OCI-LY3 (cell line): ENCODE data around the gene DNMT3B.

ENCODE experiments used
- H2AFZ ChIP-seq: fragments of 200-600, 300-600 bp; shearing (Covaris generic); 2 replicates; pipeline ENCODE4 v1.6.0; 2014; ENCODE audit warnings: antibody characterized with exemption, low read depth, low read length
- H3K27ac ChIP-seq: fragments of 200-600, 300-600 bp; sonication (generic); 2 replicates; pipeline ENCODE4 v1.5.1; 2014; ENCODE audit warnings: mild to moderate bottlenecking, low read length, moderate library complexity, mixed read lengths
- H3K27me3 ChIP-seq: fragments of 200-600, 300-600 bp; sonication (generic); 2 replicates; pipeline ENCODE4 v1.6.1; 2014; ENCODE audit warnings: low read depth, low read length, mixed read lengths
- H3K36me3 ChIP-seq: fragments of 200-600, 300-600 bp; sonication (generic); replicated peaks from 2 replicates; pipeline ENCODE3; 2014; ENCODE audit warnings: low read depth, low read length, mixed read lengths
- H3K4me1 ChIP-seq: fragments of 300-600, 200-600 bp; sonication (generic); 2 replicates; pipeline ENCODE4 v1.6.1; 2014; ENCODE audit warnings: low read length, mixed read lengths
- H3K4me2 ChIP-seq: fragments of 200-600, 300-600 bp; sonication (generic); 2 replicates; pipeline ENCODE4 v1.6.1; 2014; ENCODE audit warnings: low read length, mixed read lengths
- H3K4me3 ChIP-seq: fragments of 300-600, 200-600 bp; sonication (generic); 2 replicates; pipeline ENCODE4 v1.5.1; 2014; ENCODE audit warnings: antibody characterized with exemption, mild to moderate bottlenecking, low read length, moderate library complexity
- H3K79me2 ChIP-seq: fragments of 300-600, 200-600 bp; shearing (Covaris generic); 2 replicates; pipeline ENCODE4 v1.6.1; 2014; ENCODE audit warnings: mild to moderate bottlenecking, low read length, mixed read lengths
- H3K9ac ChIP-seq: fragments of 300-600, 200-600 bp; shearing (Covaris generic); 2 replicates; pipeline ENCODE4 v1.6.0; 2014; ENCODE audit warnings: mild to moderate bottlenecking, low read length, moderate library complexity
- H3K9me3 ChIP-seq: fragments of 200-600, 300-600 bp; shearing (Covaris generic); 2 replicates; pipeline ENCODE4 v1.6.1; 2014; ENCODE audit warnings: low read length, mixed read lengths; ENCODE audit not compliant: insufficient read depth
- H4K20me1 ChIP-seq: fragments of 200-600, 300-600 bp; sonication (generic); 2 replicates; pipeline ENCODE4 v1.6.1; 2016; ENCODE audit warnings: low read length, mixed read lengths; ENCODE audit not compliant: insufficient read depth
- EZH2phosphoT487 ChIP-seq: fragments of 200-600 bp; shearing (Covaris generic); IDR thresholded peaks from 2 replicates; pipeline ENCODE4 v1.6.1; 2018; ENCODE audit warnings: antibody characterized with exemption, mixed run types, low read depth
- TF ChIP-seq, protein P1 (sequence below): fragments of 200-600, 300-600 bp; sonication (generic); IDR thresholded peaks from 2 replicates; pipeline ENCODE4 v1.5.1; 2014; ENCODE audit warnings: antibody characterized with exemption, low read length, low read depth

Gene DNMT3B

GRCh38 chr20:32841174-32841573 lies 79.0 kb downstream of the DNMT3B start:
- no peak for TF ChIP-seq EZH2phosphoT487
- TF ChIP-seq, protein P1, sequence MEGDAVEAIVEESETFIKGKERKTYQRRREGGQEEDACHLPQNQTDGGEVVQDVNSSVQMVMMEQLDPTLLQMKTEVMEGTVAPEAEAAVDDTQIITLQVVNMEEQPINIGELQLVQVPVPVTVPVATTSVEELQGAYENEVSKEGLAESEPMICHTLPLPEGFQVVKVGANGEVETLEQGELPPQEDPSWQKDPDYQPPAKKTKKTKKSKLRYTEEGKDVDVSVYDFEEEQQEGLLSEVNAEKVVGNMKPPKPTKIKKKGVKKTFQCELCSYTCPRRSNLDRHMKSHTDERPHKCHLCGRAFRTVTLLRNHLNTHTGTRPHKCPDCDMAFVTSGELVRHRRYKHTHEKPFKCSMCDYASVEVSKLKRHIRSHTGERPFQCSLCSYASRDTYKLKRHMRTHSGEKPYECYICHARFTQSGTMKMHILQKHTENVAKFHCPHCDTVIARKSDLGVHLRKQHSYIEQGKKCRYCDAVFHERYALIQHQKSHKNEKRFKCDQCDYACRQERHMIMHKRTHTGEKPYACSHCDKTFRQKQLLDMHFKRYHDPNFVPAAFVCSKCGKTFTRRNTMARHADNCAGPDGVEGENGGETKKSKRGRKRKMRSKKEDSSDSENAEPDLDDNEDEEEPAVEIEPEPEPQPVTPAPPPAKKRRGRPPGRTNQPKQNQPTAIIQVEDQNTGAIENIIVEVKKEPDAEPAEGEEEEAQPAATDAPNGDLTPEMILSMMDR = no peak
- no peaks in the 10 kb centered on the region for H3K9me3 ChIP-seq
- H4K20me1 ChIP-seq = peaks cover 51% of the 10 kb centered on the region
- H3K36me3 ChIP-seq = peaks cover 66% of the 10 kb centered on the region
- H3K4me2 ChIP-seq = no peak overlapping the region
- no peak overlapping the region for H2AFZ ChIP-seq
- H3K4me1 ChIP-seq = peaks cover 25% of the 10 kb centered on the region
- no peak overlapping the region for H3K27ac ChIP-seq
- H3K27me3 ChIP-seq = no peaks in the 10 kb centered on the region
- peaks cover 73% of the 10 kb centered on the region for H3K79me2 ChIP-seq
- no peak overlapping the region for H3K9ac ChIP-seq
- no peak overlapping the region for H3K4me3 ChIP-seq

GRCh38 chr20:32841632-32842031 lies 79.4 kb downstream of the DNMT3B start:
- Histone ChIP-seq H3K79me2 (peaks cover 70% of the 10 kb centered on the region), H3K4me3 (no peak overlapping the region), H3K9ac (no peak overlapping the region), H3K27me3 (no peaks in the 10 kb centered on the region), H2AFZ (no peak overlapping the region), H4K20me1 (peaks cover 52% of the 10 kb centered on the region), H3K4me1 (peaks cover 25% of the 10 kb centered on the region), H3K4me2 (no peak overlapping the region), H3K9me3 (no peaks in the 10 kb centered on the region), H3K27ac (no peak overlapping the region), H3K36me3 (peaks cover 66% of the 10 kb centered on the region)
- TF ChIP-seq, protein P1 = no peak
- TF ChIP-seq EZH2phosphoT487 = no peak

- no peak overlapping the region for H3K9ac ChIP-seq
- no peaks in the 10 kb centered on the region for H3K27me3 ChIP-seq
- peaks cover 70% of the 10 kb centered on the region for H3K36me3 ChIP-seq
- no peak overlapping the region for H2AFZ ChIP-seq
- peaks cover 47% of the 10 kb centered on the region for H4K20me1 ChIP-seq
- H3K9me3 ChIP-seq = no peaks in the 10 kb centered on the region
- peaks cover 65% of the 10 kb centered on the region for H3K79me2 ChIP-seq
- no peak for TF ChIP-seq EZH2phosphoT487
- TF ChIP-seq, protein P1 = no peak
- peaks cover 23% of the 10 kb centered on the region for H3K4me1 ChIP-seq
- no peak overlapping the region for H3K4me3 ChIP-seq
- H3K27ac ChIP-seq = no peak overlapping the region
- no peak overlapping the region for H3K4me2 ChIP-seq
Measured at GRCh38 chr20:32842688-32843524, 80.7 kb downstream of the DNMT3B start.

DNA sequence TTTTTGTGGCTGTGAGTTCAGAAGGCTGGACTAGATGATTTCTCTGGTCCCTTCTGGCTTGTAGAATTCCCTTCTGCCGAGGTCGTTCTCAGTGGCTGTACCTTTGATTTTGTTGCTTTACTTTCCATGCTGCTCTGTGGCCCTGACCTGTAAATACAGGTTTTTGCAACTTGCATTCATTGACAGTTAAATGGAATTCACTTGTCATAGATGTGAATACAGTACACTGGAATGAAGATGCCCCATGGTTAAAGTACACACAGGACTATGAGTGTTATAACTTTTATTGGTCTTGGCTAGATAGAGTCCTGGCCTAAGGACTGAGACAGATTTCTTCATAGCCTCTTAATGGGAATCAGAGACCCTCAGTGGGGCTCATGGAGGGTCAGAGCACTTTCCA lies 83.6 kb downstream of the DNMT3B start:
- no peak overlapping the region for H3K27ac ChIP-seq
- peaks cover 25% of the 10 kb centered on the region for H4K20me1 ChIP-seq
- no peak overlapping the region for H3K4me2 ChIP-seq
- peaks cover 54% of the 10 kb centered on the region for H3K36me3 ChIP-seq
- no peaks in the 10 kb centered on the region for H3K9me3 ChIP-seq
- H3K9ac ChIP-seq = no peak overlapping the region
- H3K27me3 ChIP-seq = no peaks in the 10 kb centered on the region
- no peak for TF ChIP-seq EZH2phosphoT487
- TF ChIP-seq, protein P1 = no peak
- H3K4me1 ChIP-seq = no peaks in the 10 kb centered on the region
- no peak overlapping the region for H3K4me3 ChIP-seq
- H3K79me2 ChIP-seq = peaks cover 49% of the 10 kb centered on the region
- H2AFZ ChIP-seq = no peak overlapping the region
